Loucy (cell line): ENCODE data around the gene HPD.

Experiments
- CTCF ChIP-seq: fragments of 200-600 bp; sonication (generic); conservative IDR thresholded peaks from 2 replicates; pipeline ENCODE4 v1.5.1; 2014; ENCODE audit warnings: mild to moderate bottlenecking, antibody characterized with exemption, low read length
- EZH2phosphoT487 ChIP-seq: fragments of 200-600 bp; IDR thresholded peaks from 2 replicates; pipeline ENCODE4 v1.6.1; 2018; ENCODE audit warnings: antibody characterized with exemption, mild to moderate bottlenecking, moderate library complexity, borderline replicate concordance

- TF ChIP-seq CTCF (no peak), EZH2phosphoT487 (no peak)
These were observed 44.1 kb downstream of the HPD start for GRCh38 chr12:121814429-121815119.
